GM19023 (cell line): Measurements from ENCODE around the gene NT5DC3.

Experiments used
- ATAC-seq: cut with Tn5 transposase; IDR thresholded peaks from one replicate; pipeline ENCODE4 v1.9.1; 2021; ENCODE audit warnings: mild to moderate bottlenecking, moderate library complexity; ENCODE audit not compliant: unreplicated experiment

NT5DC3 gene

DNA sequence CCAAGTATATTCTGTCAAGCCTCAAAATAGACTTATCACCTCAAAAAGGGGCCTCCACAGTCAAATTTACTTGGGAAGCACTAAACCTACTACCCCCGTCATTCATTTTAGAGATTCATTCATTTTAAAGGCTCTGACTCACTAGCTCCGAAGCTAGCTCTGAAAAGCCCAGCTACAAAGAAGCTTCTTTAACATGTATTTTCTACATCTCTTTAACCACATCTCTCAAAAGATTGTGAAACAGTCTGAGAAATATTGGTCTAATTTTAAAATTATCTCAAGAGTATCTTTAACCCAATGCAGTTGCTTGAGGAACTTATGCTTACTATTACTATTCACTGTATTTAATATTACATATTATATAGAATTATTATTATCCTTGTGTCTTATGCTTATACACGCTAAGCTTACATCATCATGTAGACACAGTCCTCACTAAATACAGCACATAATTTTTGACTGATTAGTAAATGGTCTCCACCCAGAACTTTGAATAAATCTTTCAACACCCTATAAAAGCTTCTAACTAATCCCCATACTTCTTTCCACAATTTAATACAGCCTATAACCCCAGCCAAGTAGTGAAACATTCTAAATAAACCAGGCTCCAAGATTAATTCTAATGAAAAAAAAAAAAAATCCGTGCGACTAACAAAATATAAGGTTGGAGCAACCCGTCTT, 7.8 kb downstream of the NT5DC3 start:
- no peak for ATAC-seq

GRCh38 chr12:103832048-103832997, 8.7 kb downstream of the NT5DC3 start:
- ATAC-seq, result peak; percentile 59

DNA sequence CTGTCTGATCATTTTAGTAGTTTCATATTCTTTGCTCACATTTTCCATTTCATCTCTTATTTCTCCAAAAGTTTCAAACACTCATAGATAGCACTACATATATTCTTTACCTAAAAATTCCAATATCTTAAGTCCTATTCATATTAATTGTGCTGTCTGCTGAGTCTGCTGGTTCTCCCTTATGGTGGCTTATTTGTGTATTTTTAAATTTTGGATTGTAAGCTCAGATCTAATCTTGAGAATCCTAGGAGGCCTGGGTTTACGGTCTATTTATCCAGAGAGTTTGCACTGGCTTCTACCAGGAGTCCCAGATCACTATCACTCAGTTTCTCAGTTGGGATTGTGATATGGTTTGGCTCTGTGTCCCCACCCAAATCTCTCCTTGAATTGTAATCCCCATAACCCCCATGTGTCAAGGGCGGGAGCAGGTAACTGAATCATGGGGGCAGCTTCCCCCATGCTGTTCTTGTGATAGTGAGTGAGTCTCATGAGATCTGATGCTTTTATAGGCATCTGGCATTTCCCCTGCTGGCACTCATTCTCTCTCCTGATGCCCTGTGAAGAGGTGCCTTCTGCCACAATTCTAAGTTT, 10.2 kb downstream of the NT5DC3 start:
- no peak for ATAC-seq

- ATAC-seq, result no peak
Measured at GRCh38 chr12:103830025-103830725, 10.9 kb downstream of the NT5DC3 start.

DNA sequence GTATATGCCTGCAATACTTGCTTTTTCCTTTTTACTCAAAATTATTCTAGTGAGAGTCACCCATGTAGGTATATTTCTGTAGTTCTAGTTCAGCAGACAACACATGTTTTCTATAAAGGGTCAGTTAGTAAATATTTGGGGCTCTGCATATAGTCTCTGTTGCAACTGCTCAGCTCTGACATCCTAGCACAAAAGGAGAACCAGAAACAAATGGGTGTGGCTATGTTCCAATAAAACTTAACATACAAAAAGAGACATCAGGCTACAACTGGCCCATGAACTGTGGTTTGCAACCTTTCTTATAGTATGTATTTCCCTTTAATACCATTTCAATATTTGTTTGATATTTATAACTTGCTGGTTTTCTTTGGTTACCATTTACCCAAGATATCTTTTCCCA, 11.9 kb downstream of the NT5DC3 start:
- no peak for ATAC-seq

- ATAC-seq, result no peak
Measured at GRCh38 chr12:103827911-103828391, 13.1 kb downstream of the NT5DC3 start.

- no peak for ATAC-seq
Measured at GRCh38 chr12:103824845-103825244, 16.2 kb downstream of the NT5DC3 start.

DNA sequence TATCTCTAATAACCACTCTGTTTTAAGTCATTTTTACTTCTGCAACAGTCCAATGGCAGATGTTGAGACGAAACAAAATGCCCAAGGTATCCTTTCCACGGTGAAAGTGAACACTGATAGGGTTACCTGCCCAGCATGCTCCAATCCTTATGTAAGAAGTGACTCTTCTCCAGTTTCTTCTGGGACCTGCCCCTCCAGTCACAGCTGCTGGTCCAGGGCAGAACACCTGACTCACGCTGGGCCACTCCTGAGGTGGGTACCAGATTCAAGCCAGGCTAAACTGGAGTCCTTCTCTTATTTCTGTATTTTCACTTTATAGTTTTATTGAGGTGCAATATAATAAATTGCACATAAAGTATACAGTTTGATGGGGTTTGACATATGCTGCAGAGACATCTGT, 16.7 kb downstream of the NT5DC3 start:
- ATAC-seq, result no peak

DNA sequence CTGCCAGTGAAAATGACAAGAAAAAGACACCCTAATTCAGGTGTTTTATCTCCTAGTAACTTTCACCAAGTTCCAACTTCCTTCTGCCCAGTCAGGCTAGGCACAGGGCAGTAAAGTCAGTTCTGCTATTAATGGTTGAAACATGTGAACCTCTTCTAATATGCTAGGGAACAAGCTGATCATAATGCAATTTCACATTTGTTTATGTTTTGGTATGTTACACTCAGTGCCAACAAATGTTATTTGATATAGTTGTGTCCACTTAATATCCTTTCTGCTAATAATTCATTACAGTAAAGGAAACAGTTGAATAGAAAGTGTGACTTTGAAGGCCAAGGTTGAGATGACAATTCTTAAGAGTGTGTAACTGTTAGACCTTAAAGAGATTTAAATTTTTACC, 17.2 kb downstream of the NT5DC3 start:
- no peak for ATAC-seq

DNA sequence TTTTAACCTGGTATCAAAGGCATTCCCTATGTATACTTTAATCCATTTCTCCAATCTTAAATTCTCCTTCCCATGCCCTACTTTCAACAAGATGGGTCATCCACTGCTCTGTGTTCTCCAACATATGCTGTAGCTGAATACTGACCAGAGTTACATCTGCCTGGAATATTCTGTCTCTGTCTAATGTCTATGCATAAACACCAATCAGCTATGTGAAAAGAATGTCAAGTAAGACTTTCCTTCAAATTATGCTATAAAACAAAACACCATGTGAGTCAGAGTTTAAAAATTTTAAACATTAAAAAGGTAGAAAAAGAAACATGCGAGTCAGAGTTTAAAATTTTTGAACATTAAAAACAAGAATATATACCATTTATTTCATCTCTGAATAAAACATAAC, 19.3 kb downstream of the NT5DC3 start:
- ATAC-seq, result no peak

DNA sequence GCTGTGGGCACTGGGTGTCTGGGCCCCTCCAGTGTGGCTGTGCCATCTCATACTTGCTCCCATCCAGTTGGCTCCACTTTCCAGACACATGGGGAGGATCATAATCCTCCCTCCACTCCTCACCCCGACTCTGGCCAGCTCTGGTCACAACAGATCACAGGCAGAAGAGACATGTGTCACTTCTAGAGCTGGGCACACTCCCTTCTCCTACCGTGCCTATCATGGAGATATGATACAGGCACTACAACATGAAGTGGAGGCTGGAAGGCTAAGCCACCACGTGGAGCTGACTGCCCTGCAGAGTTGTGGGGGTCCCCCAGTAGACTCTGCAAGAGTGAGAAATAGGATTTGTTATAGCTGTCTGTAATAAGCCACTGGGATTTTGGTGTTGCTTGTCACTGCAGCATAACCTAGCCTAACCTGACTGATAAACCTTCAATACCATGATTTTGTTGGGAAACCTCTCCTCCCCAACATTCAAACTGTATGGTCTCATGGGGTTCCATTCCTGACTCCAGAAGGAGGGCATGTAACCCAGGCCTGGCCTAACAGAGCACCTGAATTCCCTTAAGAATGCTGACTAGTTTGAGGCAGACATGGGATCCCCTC, 20.0 kb downstream of the NT5DC3 start:
- ATAC-seq, result no peak

DNA sequence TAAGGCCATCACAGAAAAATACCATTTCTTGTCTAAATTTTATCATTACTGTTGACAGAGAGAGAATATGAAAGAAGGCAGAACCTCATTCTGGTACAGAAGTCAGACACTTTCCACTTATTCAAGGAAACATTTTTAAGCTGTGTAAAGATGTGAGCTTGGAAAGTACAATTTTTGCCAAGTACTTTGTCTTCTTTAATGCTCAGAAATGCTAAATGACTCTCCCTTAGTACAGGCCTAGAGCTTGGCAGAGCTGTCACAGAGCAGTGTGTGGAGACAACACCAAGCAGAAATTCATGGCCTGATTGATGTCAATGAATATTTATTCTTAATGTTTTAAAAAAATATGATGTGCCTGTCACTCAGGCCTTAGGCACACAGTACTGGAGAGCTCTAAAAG, 20.7 kb downstream of the NT5DC3 start:
- no peak for ATAC-seq

- ATAC-seq, result no peak
Measured at GRCh38 chr12:103819892-103820291, 21.1 kb downstream of the NT5DC3 start.

- ATAC-seq, result no peak
Measured at GRCh38 chr12:103819312-103819711, 21.7 kb downstream of the NT5DC3 start.

GRCh38 chr12:103817791-103818190, 23.2 kb downstream of the NT5DC3 start:
- ATAC-seq, result no peak

GRCh38 chr12:103816663-103817062, 24.4 kb downstream of the NT5DC3 start:
- ATAC-seq, result no peak

- no peak for ATAC-seq
Measured at GRCh38 chr12:103814436-103814835, 26.6 kb downstream of the NT5DC3 start.

DNA sequence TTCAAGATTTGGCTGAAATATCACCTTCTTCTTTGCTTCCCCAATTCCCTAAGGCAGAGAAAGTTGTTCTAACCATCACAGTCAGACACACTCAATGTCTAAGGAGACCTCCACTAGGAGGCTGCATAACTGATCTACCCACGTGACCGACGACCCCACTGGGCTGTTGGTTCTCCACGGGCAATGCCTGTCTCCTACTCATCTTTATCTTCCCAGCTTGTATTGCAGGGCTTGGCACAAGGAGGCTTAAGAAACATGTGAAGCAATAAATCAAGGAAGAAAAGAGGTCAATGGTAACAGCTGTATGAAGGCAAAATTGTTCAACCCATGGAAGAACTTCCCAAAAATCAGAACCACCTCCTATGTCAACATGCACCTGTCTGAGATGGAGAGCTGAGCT, 27.1 kb downstream of the NT5DC3 start:
- ATAC-seq, result no peak

GRCh38 chr12:103813426-103813825, 27.6 kb downstream of the NT5DC3 start:
- no peak for ATAC-seq

GRCh38 chr12:103812789-103813188, 28.2 kb downstream of the NT5DC3 start:
- ATAC-seq, result no peak

DNA sequence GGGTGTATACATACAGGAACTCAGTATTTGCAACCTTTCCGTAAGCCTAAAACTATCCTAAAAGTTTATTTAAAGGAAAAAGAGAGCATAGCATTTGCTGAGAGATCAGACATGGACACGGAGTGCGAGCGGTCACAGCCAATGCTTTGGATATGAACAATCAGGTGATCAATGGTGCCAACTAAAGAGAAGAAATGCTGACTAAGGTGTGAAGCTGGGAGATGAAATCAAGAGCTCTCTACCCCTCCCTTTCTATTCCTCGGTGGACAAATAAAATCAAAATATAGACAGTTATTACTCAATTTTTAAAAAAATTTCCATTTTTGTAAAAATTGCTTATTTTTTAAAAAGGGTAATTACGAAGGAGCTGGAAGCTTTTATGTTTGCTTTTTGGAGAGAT, 29.2 kb downstream of the NT5DC3 start:
- ATAC-seq, result no peak
